A549 (cell line): Measurements from ENCODE around the gene MPHOSPH9. TPM values are rescaled to one million over a fixed set of nuclear protein-coding genes. Genes with fewer than 3 reads are reported as not detected.

Experiments used
- ATAC-seq, 2 experiments: fragments of 200-7000 bp in 1 of 2; fragments of >200 bp in 1 of 2; cut with Nextera tagmentation in 1 of 2; cut with Tn5 transposase in 1 of 2; 3 replicates each; pipeline versions ENCODE4 v1.8.0 to v1.9.1; 2018 to 2020; ENCODE audit warnings: mild to moderate bottlenecking in 1 of 2, moderate library complexity in 1 of 2
- CTCF ChIA-PET: fragments of 300-600 bp; sonication (Branson Sonifier 250); formaldehyde crosslinking; extraction: SDS; loops from one replicate; lab custom pipeline; 2021; ENCODE audit warnings: antibody characterized with exemption, inconsistent platforms; lab: Yijun Ruan, JAX
- POLR2A ChIA-PET: fragments of 350-600 bp; formaldehyde crosslinking; extraction: SDS; loops from one replicate; lab custom pipeline; 2021; ENCODE audit warnings: antibody characterized with exemption, inconsistent platforms; lab: Yijun Ruan, JAX
- DNase-seq, 2 experiments: peaks; one replicate each; pipeline versions ENCODE4 v3.0.0 to v3.0.0-alpha.2; 2011 to 2016; ENCODE audit warnings: low read depth in 1 of 2, low spot score in 1 of 2
- FAIRE-seq: peaks from 2 replicates; lab custom pipeline; 2011; peaks lifted over from hg19 to GRCh38; lab: Jason Lieb, UNC
- H3K27ac ChIP-seq, 2 experiments: fragments of >200 bp; sonication (Bioruptor Twin); formaldehyde crosslinking; 3 replicates each; pipeline ENCODE4 v1.5.1; 2016 to 2017
- H3K4me1 ChIP-seq: fragments of >200 bp; sonication (Bioruptor Twin); formaldehyde crosslinking; 3 replicates; pipeline ENCODE4 v1.6.1; 2016
- H3K4me2 ChIP-seq: fragments of >200 bp; sonication (Bioruptor Twin); formaldehyde crosslinking; 3 replicates; pipeline ENCODE4 v1.6.1; 2016
- H3K4me3 ChIP-seq: fragments of >200 bp; sonication (Bioruptor Twin); formaldehyde crosslinking; 3 replicates; pipeline ENCODE4 v1.5.1; 2016
- H3K9me3 ChIP-seq: fragments of >200 bp; sonication (Bioruptor Twin); formaldehyde crosslinking; 3 replicates; pipeline ENCODE4 v1.6.1; 2016
- BHLHE40 ChIP-seq: IDR thresholded peaks from 2 replicates; pipeline ENCODE4 v1.6.1; 2012; ENCODE audit warnings: low read depth, low read length, inconsistent platforms
- CBX8 ChIP-seq: fragments of 200-600 bp; sonication (generic); IDR thresholded peaks from 2 replicates; pipeline ENCODE4 v1.6.1; 2016
- CHD2 ChIP-seq: fragments of 150-350 bp; IDR thresholded peaks from 2 replicates; pipeline ENCODE4 v1.6.1; 2014; ENCODE audit warnings: low read length; ENCODE audit not compliant: partially characterized antibody
- EHF ChIP-seq: fragments of 250-450 bp; sonication (Bioruptor Pico); IDR thresholded peaks from 2 replicates; pipeline ENCODE4 v1.5.0; 2020; ENCODE audit warnings: mild to moderate bottlenecking
- EHMT2 ChIP-seq: fragments of 200-600 bp; sonication (generic); IDR thresholded peaks from 2 replicates; pipeline ENCODE4 v1.6.1; 2016; ENCODE audit warnings: antibody characterized with exemption, low read depth, mild to moderate bottlenecking, moderate library complexity
- ELK1 ChIP-seq: fragments of 150-350 bp; IDR thresholded peaks from 2 replicates; pipeline ENCODE4 v1.6.1; 2014; ENCODE audit warnings: low read depth, mild to moderate bottlenecking, low read length
- FOSB ChIP-seq: fragments of 250-450 bp; sonication (Bioruptor Pico); IDR thresholded peaks from 2 replicates; pipeline ENCODE4 v1.5.0; 2020; ENCODE audit warnings: mild to moderate bottlenecking, moderate library complexity
- GATA3 ChIP-seq: IDR thresholded peaks from 2 replicates; pipeline ENCODE4 v1.6.1; 2012; ENCODE audit warnings: borderline replicate concordance
- HDAC2 ChIP-seq: fragments of 200-600 bp; sonication (generic); IDR thresholded peaks from 2 replicates; pipeline ENCODE4 v1.6.1; 2016
- HEYL ChIP-seq: fragments of 250-450 bp; sonication (Bioruptor Pico); IDR thresholded peaks from 2 replicates; pipeline ENCODE4 v1.8.0; 2021; ENCODE audit warnings: mild to moderate bottlenecking, moderate library complexity
- NFE2L2 ChIP-seq: fragments of 150-350 bp; conservative IDR thresholded peaks from 2 replicates; pipeline ENCODE4 v1.6.1; 2014; ENCODE audit warnings: low read length
- PBX3 ChIP-seq: IDR thresholded peaks from 2 replicates; pipeline ENCODE4 v1.6.1; 2012
- POLR2A ChIP-seq: IDR thresholded peaks from 2 replicates; pipeline ENCODE4 v1.6.1; 2012; ENCODE audit warnings: mild to moderate bottlenecking, low read length
- POLR2AphosphoS2 ChIP-seq: conservative IDR thresholded peaks from 2 replicates; pipeline ENCODE4 v1.6.1; 2012; ENCODE audit warnings: low read length, improper control_type of control experiment, inconsistent platforms
- RARB ChIP-seq: fragments of 250-450 bp; sonication (Bioruptor Pico); IDR thresholded peaks from 2 replicates; pipeline ENCODE4 v1.8.0; 2021; ENCODE audit warnings: mild to moderate bottlenecking, moderate library complexity
- REST ChIP-seq: fragments of 200-600 bp; sonication (generic); IDR thresholded peaks from 2 replicates; pipeline ENCODE4 v1.6.1; 2016; ENCODE audit warnings: antibody characterized with exemption, mild to moderate bottlenecking, moderate library complexity
- SMC3 ChIP-seq: fragments of >200 bp; sonication (Bioruptor Twin); formaldehyde crosslinking; IDR thresholded peaks from 3 replicates; pipeline ENCODE4 v1.6.1; 2018; ENCODE audit warnings: inconsistent platforms
- TP53 ChIP-seq: fragments of 250-450 bp; sonication (Bioruptor Pico); IDR thresholded peaks from 2 replicates; pipeline ENCODE4 v1.5.0; 2021; ENCODE audit warnings: mild to moderate bottlenecking, moderate library complexity
- USF2 ChIP-seq: fragments of 450-650 bp; IDR thresholded peaks from 2 replicates; pipeline ENCODE4 v1.6.1; 2014; ENCODE audit warnings: antibody characterized with exemption
- ZC3H11A ChIP-seq: fragments of 450-650 bp; IDR thresholded peaks from 2 replicates; pipeline ENCODE4 v1.6.1; 2014; ENCODE audit warnings: antibody characterized with exemption, mild to moderate bottlenecking
- ZSCAN20 ChIP-seq: fragments of 250-450 bp; sonication (Bioruptor Pico); IDR thresholded peaks from 2 replicates; pipeline ENCODE4 v1.8.0; 2022; ENCODE audit warnings: mild to moderate bottlenecking, moderate library complexity
- WGBS: methylation state at CpG from one replicate; pipeline ENCODE4 v1.1.6; 2017; ENCODE audit errors: missing lambda C conversion rate; 5-methylcytosine and 5-hydroxymethylcytosine counted together
- polyA plus RNA-seq, 4 experiments: library from polyadenylated mRNA; depleted of rRNA in 3 of 4; stranded (reverse); fragments of >200 nt; fragmentation: RNase III in 1 of 4; extraction: RNeasy Plus Mini Kit Qiagen cat#74134 plus additional on column Dnase treatment in 1 of 4; gene quantifications; 2 replicates in 3 of 4; 3 replicates in 1 of 4; pipeline ENCODE4 v1.2.3, GENCODE V29; 2011 to 2017
- TF ChIP-seq, protein P1 (sequence below): IDR thresholded peaks from 2 replicates; pipeline ENCODE4 v1.6.1; 2012
- TF ChIP-seq, protein P2 (sequence below): IDR thresholded peaks from 2 replicates; pipeline ENCODE4 v1.6.1; 2012; ENCODE audit warnings: low read depth, borderline replicate concordance

Gene MPHOSPH9
- polyA plus RNA-seq, 2 of the 4 experiments (the other 2 are of a cell fraction): 31.0 to 74.9 TPM

GRCh38 chr12:123232807-123233504 lies at the start of gene MPHOSPH9, which contains the start of gene MTRFR (continued):
- TF ChIP-seq NFE2L2 (no peak), BHLHE40 (no peak), REST (peak; percentile 74), USF2 (peak; percentile 70), ZSCAN20 (CRISPR knock-in tag) (no peak), POLR2AphosphoS2 (no peak), POLR2A (peak; percentile 99), EHMT2 (no peak), ZC3H11A (no peak)
- TF ChIP-seq, protein P1, sequence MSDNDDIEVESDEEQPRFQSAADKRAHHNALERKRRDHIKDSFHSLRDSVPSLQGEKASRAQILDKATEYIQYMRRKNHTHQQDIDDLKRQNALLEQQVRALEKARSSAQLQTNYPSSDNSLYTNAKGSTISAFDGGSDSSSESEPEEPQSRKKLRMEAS: peak; percentile 86

DNA sequence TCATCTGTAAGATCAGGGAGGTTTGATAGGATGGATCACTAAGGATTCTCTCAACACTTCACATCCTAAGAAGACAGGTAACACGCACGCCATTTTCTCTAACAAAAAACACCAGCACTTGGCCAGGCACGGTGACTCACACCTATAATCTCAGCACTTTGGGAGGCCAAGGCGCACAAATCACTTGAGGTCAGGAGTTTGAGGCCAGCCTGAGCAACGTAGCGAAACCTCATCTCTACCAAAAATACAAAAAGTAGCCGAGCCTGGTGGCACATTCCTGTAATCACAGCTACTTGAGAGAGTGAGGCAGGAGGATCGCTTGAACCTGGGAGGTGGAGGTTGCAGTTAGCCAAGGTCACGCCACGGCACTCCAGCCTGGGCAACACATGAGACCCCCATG lies 49.2 kb upstream of the MPHOSPH9 start:
- no peak for DNase-seq
- Histone ChIP-seq H3K4me3 (no peak overlapping the region), H3K9me3 (no peaks in the 10 kb centered on the region), H3K27ac (no peak overlapping the region), H3K4me2 (no peak overlapping the region), H3K4me1 (no peaks in the 10 kb centered on the region)
- 93% methylated on average over 10 of the region's 10 CpGs for WGBS
- FAIRE-seq: no peak
- ChIA-PET POLR2A (no interaction called here), CTCF (interaction anchor here (0.5 to 1.6 kb wide), 2 partner anchors 12 to 306 kb away, joined by 3 to 5 read pairs; no protein-coding TSS in a partner anchor)
- no peak for ATAC-seq
- TF ChIP-seq ELK1 (no peak), TP53 (CRISPR knock-in tag) (no peak), CHD2 (no peak), NFE2L2 (no peak), GATA3 (no peak), FOSB (CRISPR knock-in tag) (no peak), HEYL (CRISPR knock-in tag) (no peak)
- TF ChIP-seq, protein P1: no peak
- TF ChIP-seq, protein P2, sequence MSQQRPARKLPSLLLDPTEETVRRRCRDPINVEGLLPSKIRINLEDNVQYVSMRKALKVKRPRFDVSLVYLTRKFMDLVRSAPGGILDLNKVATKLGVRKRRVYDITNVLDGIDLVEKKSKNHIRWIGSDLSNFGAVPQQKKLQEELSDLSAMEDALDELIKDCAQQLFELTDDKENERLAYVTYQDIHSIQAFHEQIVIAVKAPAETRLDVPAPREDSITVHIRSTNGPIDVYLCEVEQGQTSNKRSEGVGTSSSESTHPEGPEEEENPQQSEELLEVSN: no peak

DNA sequence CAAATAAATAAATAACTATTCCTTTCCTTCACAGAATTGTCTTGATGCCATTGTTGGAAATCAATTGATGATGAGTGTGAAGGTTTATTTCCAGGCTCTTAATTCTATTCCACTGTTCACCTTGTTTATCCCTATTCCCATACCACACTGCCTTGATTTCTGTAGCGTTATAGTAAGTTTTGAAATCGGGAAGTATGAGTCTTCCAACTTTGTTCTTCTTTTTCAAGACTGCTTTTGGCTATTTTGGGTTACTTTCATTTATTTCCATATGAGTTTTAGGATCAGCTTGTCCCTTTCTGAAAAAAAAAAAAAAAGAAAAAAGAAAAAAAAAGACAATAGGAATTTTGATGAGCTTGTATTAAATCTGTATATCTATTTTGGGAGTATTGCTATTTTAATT lies 48.0 kb upstream of the MPHOSPH9 start:
- TF ChIP-seq ZC3H11A (no peak), EHMT2 (no peak), POLR2AphosphoS2 (no peak), SMC3 (no peak), RARB (CRISPR knock-in tag) (no peak), PBX3 (no peak), CBX8 (no peak), ZSCAN20 (CRISPR knock-in tag) (no peak), EHF (CRISPR knock-in tag) (no peak), HDAC2 (no peak)
- TF ChIP-seq, all 56 proteins: peak for 0
- CTCF ChIA-PET: no interaction called here
- Histone ChIP-seq H3K4me3 (no peak overlapping the region), H3K4me2 (no peak overlapping the region), H3K27ac (no peak overlapping the region), H3K9me3 (no peaks in the 10 kb centered on the region), H3K4me1 (no peaks in the 10 kb centered on the region)
- POLR2A ChIA-PET: no interaction called here
- ATAC-seq (no peak), DNase-seq (no peak), FAIRE-seq (no peak)
- 89% methylated on average over 2 of the region's 2 CpGs for WGBS
